ENCODE data around the gene MLLT3. TPM values are rescaled to one million over a fixed set of nuclear protein-coding genes. Genes with fewer than 3 reads are reported as not detected.

MLLT3 gene
- total RNA-seq, 1 donor from 2014 or later: 35.1 TPM

- Histone ChIP-seq H3K9ac (ENCODE audit: low read length) (peak overlapping the region; percentile 46), H2AFZ (ENCODE audit: low read depth, low read length) (no peak overlapping the region), H3K79me2 (ENCODE audit: insufficient read depth, low read length) (no peaks in the 10 kb centered on the region), H4K20me1 (ENCODE audit: insufficient read depth, low read length) (no peaks in the 10 kb centered on the region), H3K27ac (ENCODE audit: low read depth, low read length) (no peak overlapping the region), H3K36me3 (ENCODE audit: insufficient read depth, low read length) (no peaks in the 10 kb centered on the region), H3K4me1 (ENCODE audit: insufficient read depth, low read length) (peaks cover 30% of the 10 kb centered on the region), H3K27me3 (ENCODE audit: insufficient read depth, low read length) (no peaks in the 10 kb centered on the region), H3K4me2 (ENCODE audit: low read length) (peak overlapping the region; percentile 76), H3K9me3 (ENCODE audit: insufficient read depth, low read depth, low read length) (no peaks in the 10 kb centered on the region), H3K4me3 (ENCODE audit: insufficient read depth, low read depth, low read length) (peak overlapping the region; percentile 21)
- DNase-seq (ENCODE audit: low read depth): no peak
- no peaks in the 10 kb centered on the region for H3K27me3 Mint-ChIP-seq (ENCODE audit: low read depth, unreplicated experiment)
- H3K36me3 Mint-ChIP-seq (ENCODE audit: low read depth, unreplicated experiment): peaks cover 6% of the 10 kb centered on the region
- peak overlapping the region; percentile 82 for H3K27ac Mint-ChIP-seq (ENCODE audit: unreplicated experiment)
- H3K4me3 Mint-ChIP-seq (ENCODE audit: unreplicated experiment): no peak overlapping the region
- peaks cover 39% of the 10 kb centered on the region for H3K4me1 Mint-ChIP-seq (ENCODE audit: low read depth, unreplicated experiment)
- TF ChIP-seq CTCF (IDR thresholded peaks at IDR 0.05; ENCODE audit: insufficient read depth, low read depth, low read length) (no peak), EZH2 (IDR thresholded peaks at IDR 0.05; ENCODE audit: insufficient read depth, low read length) (no peak)
- H3K9me3 Mint-ChIP-seq (ENCODE audit: unreplicated experiment): no peaks in the 10 kb centered on the region
- FAIRE-seq: no peak
Observed at GRCh38 chr9:20357037-20357432, 265.3 kb downstream of the MLLT3 start.

- Histone ChIP-seq H3K27me3 (ENCODE audit: insufficient read depth, low read length) (no peaks in the 10 kb centered on the region), H3K79me2 (ENCODE audit: insufficient read depth, low read length) (no peaks in the 10 kb centered on the region), H3K9me3 (ENCODE audit: insufficient read depth, low read depth, low read length) (no peaks in the 10 kb centered on the region), H4K20me1 (ENCODE audit: insufficient read depth, low read length) (no peaks in the 10 kb centered on the region), H3K4me2 (ENCODE audit: low read length) (peak overlapping the region; percentile 76), H3K9ac (ENCODE audit: low read length) (peak overlapping the region; percentile 46), H2AFZ (ENCODE audit: low read depth, low read length) (peak overlapping the region; percentile 13), H3K4me3 (ENCODE audit: insufficient read depth, low read depth, low read length) (peak overlapping the region; percentile 21), H3K27ac (ENCODE audit: low read depth, low read length) (peak overlapping the region; percentile 17), H3K4me1 (ENCODE audit: insufficient read depth, low read length) (peaks cover 30% of the 10 kb centered on the region), H3K36me3 (ENCODE audit: insufficient read depth, low read length) (no peaks in the 10 kb centered on the region)
- peak overlapping the region; percentile 82 for H3K27ac Mint-ChIP-seq (ENCODE audit: unreplicated experiment)
- peaks cover 39% of the 10 kb centered on the region for H3K4me1 Mint-ChIP-seq (ENCODE audit: low read depth, unreplicated experiment)
- no peaks in the 10 kb centered on the region for H3K27me3 Mint-ChIP-seq (ENCODE audit: low read depth, unreplicated experiment)
- H3K9me3 Mint-ChIP-seq (ENCODE audit: unreplicated experiment): no peaks in the 10 kb centered on the region
- FAIRE-seq: peak; percentile 43
- H3K36me3 Mint-ChIP-seq (ENCODE audit: low read depth, unreplicated experiment): peaks cover 6% of the 10 kb centered on the region
- DNase-seq (ENCODE audit: low read depth): peak; percentile 66
- TF ChIP-seq EZH2 (IDR thresholded peaks at IDR 0.05; ENCODE audit: insufficient read depth, low read length): no peak
- TF ChIP-seq CTCF (IDR thresholded peaks at IDR 0.05; ENCODE audit: insufficient read depth, low read depth, low read length): peak; percentile 66
- peak overlapping the region; percentile 64 for H3K4me3 Mint-ChIP-seq (ENCODE audit: unreplicated experiment)
Observed at GRCh38 chr9:20356403-20357036, 265.8 kb downstream of the MLLT3 start.

DNA sequence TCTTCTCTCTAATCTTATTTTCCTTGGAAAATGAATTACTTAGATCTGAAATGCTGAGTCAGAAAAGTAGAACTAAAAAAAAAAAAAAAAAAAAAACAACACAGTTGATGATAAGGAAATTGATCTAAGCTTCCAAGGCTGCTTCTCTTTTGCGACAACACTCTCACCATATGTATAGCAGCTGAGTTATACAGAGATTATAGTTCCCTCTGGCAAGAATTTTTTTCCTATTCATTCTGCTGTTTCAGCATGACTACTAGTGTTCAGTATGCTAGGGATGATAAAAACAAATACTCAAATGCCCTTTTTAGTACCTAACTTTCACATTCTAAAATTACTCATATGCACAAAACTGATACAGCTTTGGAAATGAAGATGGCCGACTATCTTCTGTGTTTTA, 267.3 kb downstream of the MLLT3 start:
- Mint-ChIP-seq H3K4me3 (ENCODE audit: unreplicated experiment) (no peak overlapping the region), H3K36me3 (ENCODE audit: low read depth, unreplicated experiment) (peaks cover 9% of the 10 kb centered on the region), H3K4me1 (ENCODE audit: low read depth, unreplicated experiment) (peaks cover 39% of the 10 kb centered on the region), H3K27ac (ENCODE audit: unreplicated experiment) (peak overlapping the region; percentile 65), H3K9me3 (ENCODE audit: unreplicated experiment) (no peaks in the 10 kb centered on the region), H3K27me3 (ENCODE audit: low read depth, unreplicated experiment) (no peaks in the 10 kb centered on the region)
- Histone ChIP-seq H3K27me3 (ENCODE audit: insufficient read depth, low read length) (no peaks in the 10 kb centered on the region), H3K4me3 (ENCODE audit: insufficient read depth, low read depth, low read length) (no peak overlapping the region), H3K4me1 (ENCODE audit: insufficient read depth, low read length) (peaks cover 30% of the 10 kb centered on the region), H2AFZ (ENCODE audit: low read depth, low read length) (no peak overlapping the region), H3K4me2 (ENCODE audit: low read length) (peak overlapping the region; percentile 40), H4K20me1 (ENCODE audit: insufficient read depth, low read length) (no peaks in the 10 kb centered on the region), H3K9me3 (ENCODE audit: insufficient read depth, low read depth, low read length) (no peaks in the 10 kb centered on the region), H3K36me3 (ENCODE audit: insufficient read depth, low read length) (no peaks in the 10 kb centered on the region), H3K9ac (ENCODE audit: low read length) (peak overlapping the region; percentile 2), H3K79me2 (ENCODE audit: insufficient read depth, low read length) (no peaks in the 10 kb centered on the region), H3K27ac (ENCODE audit: low read depth, low read length) (peak overlapping the region; percentile 47)
- TF ChIP-seq EZH2 (IDR thresholded peaks at IDR 0.05; ENCODE audit: insufficient read depth, low read length): no peak
- TF ChIP-seq CTCF (IDR thresholded peaks at IDR 0.05; ENCODE audit: insufficient read depth, low read depth, low read length): no peak
- DNase-seq (ENCODE audit: low read depth) (peak; percentile 74), FAIRE-seq (peak; percentile 54)
